Uterus (tissue), 4 donors: ENCODE measurements around the gene BMPR1B. TPM values are rescaled to one million over a fixed set of nuclear protein-coding genes. Genes with fewer than 3 reads are reported as not detected.
"Not testable (repeated sequence)": the region's sequence is repeated elsewhere in the genome, so short reads cannot be mapped to it uniquely, and the experiment has no call there.

Source experiments
- DNase-seq, 2 donors: peaks; one replicate each; pipeline ENCODE4 v3.0.0-alpha.2; 2019 to 2020
- H3K27ac ChIP-seq, 2 donors: fragments of 200-600 bp; sonication (generic); 1 replicate in 1 of 2; 2 replicates in 1 of 2; pipeline ENCODE4 v1.5.1; 2016 to 2018
- H3K27me3 ChIP-seq, 2 donors: fragments of 200-600 bp; sonication (generic); one replicate each; pipeline ENCODE4 v1.5.1; 2018 to 2019; ENCODE audit warnings: control low read depth in 1 of 2
- H3K36me3 ChIP-seq, 2 donors: fragments of 200-600 bp; sonication (generic); one replicate each; pipeline ENCODE4 v1.5.1; 2019; ENCODE audit warnings: control low read depth in 1 of 2
- H3K4me1 ChIP-seq, 2 donors: fragments of 200-600 bp; sonication (generic); one replicate each; pipeline ENCODE4 v1.5.1; 2018 to 2019; ENCODE audit warnings: control low read depth in 1 of 2
- H3K4me3 ChIP-seq, 2 donors: fragments of 200-600 bp; sonication (generic); 1 replicate in 1 of 2; 2 replicates in 1 of 2; pipeline ENCODE4 v1.5.1; 2018 to 2019; ENCODE audit warnings: mild to moderate bottlenecking in 1 of 2
- H3K9me3 ChIP-seq, 2 donors: fragments of 200-600 bp; sonication (generic); one replicate each; pipeline ENCODE4 v1.5.1; 2019; ENCODE audit warnings: control low read depth in 1 of 2
- POLR2A ChIP-seq, 2 donors: fragments of 450-650 bp; IDR thresholded peaks; one replicate each; pipeline ENCODE4 v1.6.1; 2016; ENCODE audit warnings: antibody characterized with exemption in 2 of 2, mild to moderate bottlenecking in 1 of 2, moderate library complexity in 1 of 2
- intact Hi-C: fragments of 100-400 bp; cut with DNase I; formaldehyde crosslinking; loops from one replicate; pipeline ENCODE4 v1.15.1; 2023; ENCODE audit warnings: low total_unique reads
- total RNA-seq, 4 donors: library from RNA; depleted of rRNA in 3 of 4; stranded (reverse); fragments of >200 nt in 3 of 4; gene quantifications; one replicate each; pipeline versions ENCODE4 v1.1.0 to v1.2.4, GENCODE V29; 2014 to 2023
- TF ChIP-seq, protein P1 (sequence below), 4 experiments: fragments of 200-600 bp in 2 of 4; fragments of 450-650 bp in 2 of 4; sonication (generic) in 2 of 4; IDR thresholded peaks; one replicate each; pipeline ENCODE4 v1.5.1; 2016 to 2019; ENCODE audit warnings: antibody characterized with exemption in 4 of 4, mild to moderate bottlenecking in 2 of 4, moderate library complexity in 1 of 4
- donor health status: DM: yes; HTN: yes; CAD: no.

BMPR1B gene
- total RNA-seq, 4 donors from 2014 or later, result under 0.01 to 13.6 (median 3.3) TPM

DNA sequence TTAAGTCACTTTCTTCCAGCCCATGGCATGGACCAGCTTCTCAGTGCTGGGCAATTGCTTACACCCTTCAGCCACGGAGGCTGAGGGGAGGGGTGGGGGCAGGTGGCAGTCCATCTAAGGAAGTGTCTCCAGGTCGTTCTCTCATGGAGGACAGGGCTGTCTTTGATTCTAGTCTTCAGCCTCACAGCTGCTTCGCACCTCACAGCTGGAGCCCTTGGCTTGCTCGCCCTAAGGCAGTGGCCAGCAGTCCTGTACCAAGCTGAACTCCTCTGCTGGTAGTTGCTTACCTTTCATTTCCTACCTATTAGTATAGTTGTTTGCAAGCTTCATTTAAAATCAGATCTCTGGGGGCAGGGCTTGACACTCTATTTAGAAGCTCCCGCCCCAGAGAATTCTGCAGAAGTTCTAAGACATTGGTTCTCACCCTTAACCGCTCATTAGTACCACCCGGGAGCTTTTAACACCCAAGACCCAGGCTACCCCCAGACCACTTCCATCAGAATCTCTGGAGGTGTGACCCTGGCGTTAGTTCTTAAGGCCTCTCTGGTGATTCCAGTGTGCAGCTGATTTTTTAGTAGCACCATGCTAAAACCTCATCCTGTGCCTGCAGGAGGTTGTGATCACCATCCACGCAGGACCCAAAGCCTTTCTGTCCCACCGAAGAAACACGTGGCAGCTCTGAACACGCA, 404.2 kb downstream of the BMPR1B start:
- DNase-seq, result no peak
- H3K9me3 ChIP-seq, result no peaks in the 10 kb centered on the region
- no peaks in the 10 kb centered on the region for H3K36me3 ChIP-seq
- intact Hi-C loops, result no loop called here
- no peaks in the 10 kb centered on the region for H3K4me1 ChIP-seq
- no peaks in the 10 kb centered on the region for H3K27me3 ChIP-seq
- TF ChIP-seq, protein P1, sequence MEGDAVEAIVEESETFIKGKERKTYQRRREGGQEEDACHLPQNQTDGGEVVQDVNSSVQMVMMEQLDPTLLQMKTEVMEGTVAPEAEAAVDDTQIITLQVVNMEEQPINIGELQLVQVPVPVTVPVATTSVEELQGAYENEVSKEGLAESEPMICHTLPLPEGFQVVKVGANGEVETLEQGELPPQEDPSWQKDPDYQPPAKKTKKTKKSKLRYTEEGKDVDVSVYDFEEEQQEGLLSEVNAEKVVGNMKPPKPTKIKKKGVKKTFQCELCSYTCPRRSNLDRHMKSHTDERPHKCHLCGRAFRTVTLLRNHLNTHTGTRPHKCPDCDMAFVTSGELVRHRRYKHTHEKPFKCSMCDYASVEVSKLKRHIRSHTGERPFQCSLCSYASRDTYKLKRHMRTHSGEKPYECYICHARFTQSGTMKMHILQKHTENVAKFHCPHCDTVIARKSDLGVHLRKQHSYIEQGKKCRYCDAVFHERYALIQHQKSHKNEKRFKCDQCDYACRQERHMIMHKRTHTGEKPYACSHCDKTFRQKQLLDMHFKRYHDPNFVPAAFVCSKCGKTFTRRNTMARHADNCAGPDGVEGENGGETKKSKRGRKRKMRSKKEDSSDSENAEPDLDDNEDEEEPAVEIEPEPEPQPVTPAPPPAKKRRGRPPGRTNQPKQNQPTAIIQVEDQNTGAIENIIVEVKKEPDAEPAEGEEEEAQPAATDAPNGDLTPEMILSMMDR (IDR thresholded peaks at IDR 0.05), result no peak
- TF ChIP-seq POLR2A (IDR thresholded peaks at IDR 0.05), result no peak
- no peak overlapping the region for H3K4me3 ChIP-seq
- H3K27ac ChIP-seq, result no peak overlapping the region

DNA sequence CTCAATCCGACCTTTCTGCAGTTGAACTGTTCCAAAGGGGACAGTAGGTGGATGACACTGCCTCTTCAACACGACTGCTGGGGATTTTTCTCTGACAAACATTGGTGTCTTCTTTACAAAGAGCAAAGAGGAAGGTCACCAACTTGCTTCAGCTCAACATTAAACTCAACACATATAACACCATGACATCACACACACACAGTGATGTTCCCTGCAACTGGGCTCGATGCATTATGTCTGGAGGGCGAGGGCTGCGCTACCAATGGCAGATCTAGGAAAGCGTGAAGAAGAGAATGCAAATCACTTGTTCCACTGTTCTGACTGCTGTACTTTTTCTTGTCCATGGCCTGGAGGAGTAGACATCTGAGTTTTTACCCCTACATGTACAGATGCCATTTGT, 405.1 kb downstream of the BMPR1B start:
- Histone ChIP-seq H3K4me1 (no peaks in the 10 kb centered on the region), H3K9me3 (no peaks in the 10 kb centered on the region), H3K27me3 (no peaks in the 10 kb centered on the region), H3K36me3 (no peaks in the 10 kb centered on the region), H3K4me3 (no peak overlapping the region), H3K27ac (no peak overlapping the region)
- intact Hi-C loops, result no loop called here
- TF ChIP-seq, protein P1 (IDR thresholded peaks at IDR 0.05), result no peak
- no peak for TF ChIP-seq POLR2A (IDR thresholded peaks at IDR 0.05)
- DNase-seq, result no peak

DNA sequence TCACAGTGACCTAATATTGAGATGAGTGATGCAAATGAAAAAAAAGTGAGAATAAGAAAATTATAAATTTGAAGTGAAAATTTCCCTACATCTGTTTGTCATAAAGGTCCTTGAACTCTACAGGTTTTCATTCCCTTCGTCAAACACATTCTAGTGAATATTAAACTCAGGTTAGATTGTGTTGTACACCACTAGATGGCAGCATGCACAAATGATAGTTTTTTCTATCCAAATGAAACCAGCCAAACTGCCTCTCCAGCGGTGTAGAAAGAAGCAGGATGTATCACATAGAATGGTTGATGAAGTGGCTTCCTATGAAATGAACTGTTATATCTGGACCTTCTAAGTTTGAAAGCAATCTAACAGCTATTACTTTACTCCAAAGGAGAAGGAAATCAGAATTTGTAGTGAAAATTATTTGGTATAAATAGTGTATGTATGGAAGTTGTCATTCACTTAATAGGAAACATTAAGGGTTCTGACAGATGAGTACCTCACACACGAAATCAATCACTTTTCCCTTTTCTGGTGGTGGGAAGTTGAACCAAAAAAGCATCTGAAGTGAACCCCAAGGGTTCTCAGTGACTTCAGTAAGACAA, 408.3 kb downstream of the BMPR1B start:
- DNase-seq, result peak in 1 of 2 donors; percentile 27
- no peak overlapping the region for H3K27ac ChIP-seq

DNA sequence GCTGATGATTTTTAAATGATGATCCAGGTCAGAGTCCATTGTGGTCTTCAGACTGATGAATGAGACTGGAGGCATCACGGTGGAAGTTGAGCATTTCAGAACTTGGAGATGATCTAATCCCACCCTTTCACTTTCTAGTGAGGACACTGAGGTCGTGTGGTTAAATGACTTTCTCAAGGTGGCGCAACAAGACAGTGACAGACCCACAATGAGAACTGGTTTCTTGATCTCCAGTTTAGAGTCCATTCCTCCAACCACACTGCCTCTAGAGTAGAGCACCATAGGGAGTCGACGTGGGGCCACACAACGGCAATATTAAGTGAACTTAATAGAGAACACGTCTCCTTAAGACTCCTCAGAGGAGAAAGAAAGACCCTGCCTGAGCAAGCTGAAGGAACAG, 410.1 kb downstream of the BMPR1B start:
- Histone ChIP-seq H3K9me3 (no peaks in the 10 kb centered on the region), H3K4me1 (no peaks in the 10 kb centered on the region), H3K4me3 (no peak overlapping the region), H3K36me3 (no peaks in the 10 kb centered on the region), H3K27me3 (no peaks in the 10 kb centered on the region), H3K27ac (no peak overlapping the region)
- intact Hi-C loops, result no loop called here
- DNase-seq, result no peak
- TF ChIP-seq POLR2A (IDR thresholded peaks at IDR 0.05), result no peak
- TF ChIP-seq, protein P1 (IDR thresholded peaks at IDR 0.05), result no peak

More for the DNA sequence above, 408.3 kb downstream of the BMPR1B start:
- Histone ChIP-seq H3K4me3 (no peak overlapping the region), H3K4me1 (no peaks in the 10 kb centered on the region), H3K9me3 (no peaks in the 10 kb centered on the region), H3K36me3 (no peaks in the 10 kb centered on the region), H3K27me3 (no peaks in the 10 kb centered on the region)
- TF ChIP-seq, protein P1 (IDR thresholded peaks at IDR 0.05), result peak; percentile 58 to 69 (median 62)
- no peak for TF ChIP-seq POLR2A (IDR thresholded peaks at IDR 0.05)
- intact Hi-C loops, result no loop called here

DNA sequence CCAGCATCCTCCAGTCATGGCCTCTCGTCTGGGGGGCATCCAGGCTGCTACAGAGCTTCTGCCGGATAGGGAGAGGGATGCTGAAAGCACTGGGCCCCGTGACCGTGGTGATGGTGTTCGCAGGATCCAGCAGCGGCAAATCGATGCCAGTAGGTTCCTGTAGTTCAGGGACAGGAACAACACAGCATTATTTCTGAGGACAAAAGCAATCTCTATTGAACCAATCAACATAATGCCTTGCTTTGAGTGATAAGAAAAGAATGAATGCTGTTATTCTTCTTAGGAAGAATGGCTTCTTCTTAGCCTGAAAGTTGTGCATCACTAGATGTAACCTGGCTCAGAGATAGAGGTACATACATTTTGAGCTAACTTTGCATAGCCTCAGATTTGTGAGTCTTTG, 412.4 kb downstream of the BMPR1B start:
- Histone ChIP-seq H3K4me3 (no peak overlapping the region), H3K27ac (no peak overlapping the region), H3K27me3 (no peaks in the 10 kb centered on the region), H3K9me3 (no peaks in the 10 kb centered on the region), H3K36me3 (no peaks in the 10 kb centered on the region), H3K4me1 (no peaks in the 10 kb centered on the region)
- no peak for TF ChIP-seq POLR2A (IDR thresholded peaks at IDR 0.05)
- TF ChIP-seq, protein P1 (IDR thresholded peaks at IDR 0.05), result no peak
- intact Hi-C loops, result no loop called here
- DNase-seq, result no peak

DNA sequence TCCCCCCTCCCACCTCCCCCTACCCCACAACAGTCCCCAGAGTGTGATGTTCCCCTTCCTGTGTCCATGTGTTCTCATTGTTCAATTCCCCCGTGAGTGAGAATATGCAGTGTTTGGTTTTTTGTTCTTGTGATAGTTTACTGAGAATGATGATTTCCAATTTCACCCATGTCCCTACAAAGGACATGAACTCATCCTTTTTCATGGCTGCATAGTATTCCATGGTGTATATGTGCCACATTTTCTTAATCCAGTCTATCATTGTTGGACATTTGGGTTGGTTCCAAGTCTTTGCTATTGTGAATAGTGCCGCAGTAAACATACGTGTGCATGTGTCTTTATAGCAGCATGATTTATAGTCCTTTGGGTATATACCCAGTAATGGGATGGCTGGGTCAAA, 413.6 kb downstream of the BMPR1B start:
- H3K4me1 ChIP-seq, H3K36me3 ChIP-seq, H3K9me3 ChIP-seq, DNase-seq, H3K4me3 ChIP-seq, intact Hi-C loops, H3K27ac ChIP-seq, H3K27me3 ChIP-seq: not testable (repeated sequence)
